ENCODE results near the gene MED17.
A peak's percentile ranks its signal among the peaks of the same experiment; 100 is the strongest.

The MED17 gene

DNA sequence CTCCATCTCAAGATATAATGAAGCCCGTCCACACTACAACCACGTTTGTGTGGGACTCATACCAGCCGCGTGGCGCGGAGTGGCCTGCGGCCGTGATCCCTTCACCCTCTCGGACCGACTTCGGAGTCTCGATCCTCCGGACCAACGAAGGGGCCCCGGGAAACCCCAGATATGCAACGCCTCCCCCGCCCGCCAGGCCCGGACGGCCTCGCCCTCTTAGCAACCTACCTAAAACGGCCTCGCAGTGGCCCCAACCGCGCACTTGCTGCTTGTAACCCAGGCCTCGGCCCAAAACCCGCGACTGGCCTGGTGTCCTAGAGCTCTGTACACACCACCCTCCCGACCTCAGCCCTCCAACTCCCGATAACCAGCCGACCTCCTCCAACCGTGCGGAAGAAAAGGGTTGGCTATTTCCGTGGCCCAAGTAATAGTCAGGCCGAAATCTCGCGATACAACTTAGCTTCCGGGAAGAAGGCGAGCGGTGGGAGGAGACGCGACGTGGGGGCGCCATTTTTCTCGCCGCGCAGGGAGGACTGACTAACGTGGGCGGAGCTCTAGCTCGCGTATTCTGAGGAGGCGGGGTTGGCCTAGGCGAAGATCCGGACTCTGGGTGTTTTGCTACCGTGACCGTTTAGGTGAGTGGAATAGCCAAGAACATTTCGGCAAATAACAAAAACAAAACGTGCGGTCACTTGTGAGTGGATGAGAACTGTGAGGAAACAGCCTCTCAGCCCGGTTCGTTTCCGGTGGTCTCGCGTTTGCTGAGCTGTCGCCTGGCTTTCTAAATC is 42.8 kb upstream of the MED17 start, which contains the start of the genes C11orf54 and TAF1D:
Gene C11orf54 (plus strand): TSS at position 579 of the 788 bp plus-strand sequence. CDS start 5,722 bp downstream, outside the sequence.
Gene TAF1D (minus strand): TSS at position 402 of the 788 bp plus-strand sequence. CDS start 2,191 bp downstream, outside the sequence.
- peak; percentile 98 to 100 for DNase-seq
- no peaks in the 10 kb centered on the region for H3K9me3 ChIP-seq (ENCODE audit: insufficient read depth, low read depth, low read length)
- peak within 1 kb of the TSS; percentile 91 for H4K12ac ChIP-seq (ENCODE audit: low read depth, low read length)
- peak within 1 kb of the TSS; percentile 64 for H2AK5ac ChIP-seq (ENCODE audit: low read length)
- peak within 1 kb of the TSS; percentile 91 for H3K14ac ChIP-seq (ENCODE audit: low read length)
- H3K18ac ChIP-seq (ENCODE audit: low read length), result peak within 1 kb of the TSS; percentile 86
- no peak within 1 kb of the TSS for H2BK12ac ChIP-seq (ENCODE audit: low read length)
- H3K4ac ChIP-seq (ENCODE audit: low read depth, low read length), result peak within 1 kb of the TSS; percentile 93
- peaks cover 0 to 3% of the 10 kb centered on the region in 2 experiments for H3K4me1 ChIP-seq (ENCODE audit: control insufficient read depth in 1 of 2, insufficient read depth in 2 of 2, low read length in 2 of 2)
- peak within 1 kb of the TSS; percentile 91 for H3K27ac ChIP-seq (ENCODE audit: low read depth, low read length)
- H4K8ac ChIP-seq (ENCODE audit: low read depth, low read length), result peak within 1 kb of the TSS; percentile 91
- peak within 1 kb of the TSS; percentile 89 for H3K4me2 ChIP-seq (ENCODE audit: low read length)
- peak within 1 kb of the TSS; percentile 90 for H2BK5ac ChIP-seq (ENCODE audit: low read depth, low read length, poor library complexity)
- WGBS (ENCODE audit: extremely low coverage, insufficient coverage, insufficient read length), result no CpG with 5 or more reads among the region's 65 CpGs
- H3K27me3 ChIP-seq (ENCODE audit: insufficient read depth, low read length), result no peaks in the 10 kb centered on the region
- H3K79me1 ChIP-seq (ENCODE audit: low read length), result peaks cover 13% of the 10 kb centered on the region
- peak within 1 kb of the TSS; percentile 87 for H4K91ac ChIP-seq (ENCODE audit: low read depth, low read length)
- H3K23ac ChIP-seq (ENCODE audit: low read length), result no peak within 1 kb of the TSS
- peaks cover 14% of the 10 kb centered on the region for H3K79me2 ChIP-seq (ENCODE audit: control insufficient read depth, insufficient read depth, low read length, poor library complexity)
- H2AFZ ChIP-seq (ENCODE audit: insufficient read depth, low read length, poor library complexity), result peak within 1 kb of the TSS; percentile 80
- peak within 1 kb of the TSS; percentile 97 for H3K9ac ChIP-seq (ENCODE audit: low read length)
- peaks cover 4 to 12% of the 10 kb centered on the region in 2 experiments for H3K36me3 ChIP-seq (ENCODE audit: control insufficient read depth in 1 of 2, insufficient read depth in 2 of 2, low read length in 2 of 2)
- peak within 1 kb of the TSS; percentile 97 for H3K4me3 ChIP-seq (ENCODE audit: low read depth, low read length)
- H2BK120ac ChIP-seq (ENCODE audit: insufficient read depth, low read length, poor library complexity), result peak within 1 kb of the TSS; percentile 81

DNA sequence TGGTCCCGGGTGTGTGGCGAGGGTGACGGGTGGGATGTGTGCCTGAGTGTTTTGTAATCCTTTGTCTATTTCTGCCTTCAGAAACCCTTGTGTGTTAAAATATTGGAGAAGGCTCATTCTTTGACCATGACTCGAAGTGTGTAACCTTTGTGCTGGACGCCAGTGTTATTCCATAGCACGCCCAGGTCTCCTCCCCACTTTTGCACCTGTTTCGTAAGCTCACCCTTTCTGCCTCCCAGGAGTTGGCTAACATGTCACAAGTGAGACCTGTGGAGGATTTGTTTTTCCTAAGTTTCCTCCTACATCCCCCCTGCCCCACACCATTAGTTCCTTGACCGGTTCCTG is 42.2 kb upstream of the MED17 start:
- peak overlapping the region; percentile 91 for H4K8ac ChIP-seq (ENCODE audit: low read depth, low read length)
- H2AFZ ChIP-seq (ENCODE audit: insufficient read depth, low read length, poor library complexity), result peak overlapping the region; percentile 80
- no peaks in the 10 kb centered on the region for H3K9me3 ChIP-seq (ENCODE audit: insufficient read depth, low read depth, low read length)
- H3K14ac ChIP-seq (ENCODE audit: low read length), result peak overlapping the region; percentile 88
- H3K23ac ChIP-seq (ENCODE audit: low read length), result no peak overlapping the region
- peak overlapping the region; percentile 85 for H3K18ac ChIP-seq (ENCODE audit: low read length)
- H3K4me1 ChIP-seq (ENCODE audit: control insufficient read depth in 1 of 2, insufficient read depth in 2 of 2, low read length in 2 of 2), result peaks cover 0 to 3% of the 10 kb centered on the region in 2 experiments
- H3K79me2 ChIP-seq (ENCODE audit: control insufficient read depth, insufficient read depth, low read length, poor library complexity), result peaks cover 14% of the 10 kb centered on the region
- peak overlapping the region; percentile 70 for H2BK120ac ChIP-seq (ENCODE audit: insufficient read depth, low read length, poor library complexity)
- peak overlapping the region; percentile 84 for H3K9ac ChIP-seq (ENCODE audit: low read length)
- H3K4me3 ChIP-seq (ENCODE audit: low read depth, low read length), result peak overlapping the region; percentile 79
- peaks cover 4 to 12% of the 10 kb centered on the region in 2 experiments for H3K36me3 ChIP-seq (ENCODE audit: control insufficient read depth in 1 of 2, insufficient read depth in 2 of 2, low read length in 2 of 2)
- peak overlapping the region; percentile 87 for H4K91ac ChIP-seq (ENCODE audit: low read depth, low read length)
- DNase-seq, result peak; percentile 82 to 89
- peaks cover 13% of the 10 kb centered on the region for H3K79me1 ChIP-seq (ENCODE audit: low read length)
- peak overlapping the region; percentile 60 for H3K27ac ChIP-seq (ENCODE audit: low read depth, low read length)
- peak overlapping the region; percentile 62 for H2BK5ac ChIP-seq (ENCODE audit: low read depth, low read length, poor library complexity)
- peak overlapping the region; percentile 17 for H3K4ac ChIP-seq (ENCODE audit: low read depth, low read length)
- WGBS (ENCODE audit: extremely low coverage, insufficient coverage, insufficient read length), result no CpG with 5 or more reads among the region's 8 CpGs
- H2BK12ac ChIP-seq (ENCODE audit: low read length), result no peak overlapping the region
- H4K12ac ChIP-seq (ENCODE audit: low read depth, low read length), result peak overlapping the region; percentile 84
- peak overlapping the region; percentile 89 for H3K4me2 ChIP-seq (ENCODE audit: low read length)
- no peaks in the 10 kb centered on the region for H3K27me3 ChIP-seq (ENCODE audit: insufficient read depth, low read length)
- no peak overlapping the region for H2AK5ac ChIP-seq (ENCODE audit: low read length)

DNA sequence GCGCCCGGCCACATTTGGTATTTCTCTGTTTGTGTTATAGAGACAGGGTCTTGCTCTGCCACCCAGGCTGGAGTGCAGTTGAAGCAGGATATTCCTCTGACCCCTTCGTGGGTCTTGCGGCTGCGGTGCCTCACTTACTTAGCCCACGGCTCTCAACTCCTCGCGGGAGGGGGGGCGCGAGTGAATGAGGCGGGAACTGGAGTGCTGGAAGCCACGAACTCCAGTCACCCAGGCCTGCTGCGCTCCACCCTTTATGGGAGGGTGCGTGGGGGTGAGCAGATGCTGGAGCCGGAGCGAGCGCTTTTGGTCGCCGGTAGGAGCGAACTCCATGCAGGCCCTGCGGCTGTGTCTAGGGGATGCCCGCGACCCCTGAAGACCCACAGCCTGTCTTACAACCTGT is 40.8 kb upstream of the MED17 start:
- no peak overlapping the region for H2AFZ ChIP-seq (ENCODE audit: insufficient read depth, low read length, poor library complexity)
- H2BK5ac ChIP-seq (ENCODE audit: low read depth, low read length, poor library complexity), result no peak overlapping the region
- H2BK12ac ChIP-seq (ENCODE audit: low read length), result no peak overlapping the region
- H4K91ac ChIP-seq (ENCODE audit: low read depth, low read length), result no peak overlapping the region
- peaks cover 14% of the 10 kb centered on the region for H3K79me2 ChIP-seq (ENCODE audit: control insufficient read depth, insufficient read depth, low read length, poor library complexity)
- no peak overlapping the region for H3K27ac ChIP-seq (ENCODE audit: low read depth, low read length)
- H3K4me2 ChIP-seq (ENCODE audit: low read length), result no peak overlapping the region
- no peaks in the 10 kb centered on the region for H3K27me3 ChIP-seq (ENCODE audit: insufficient read depth, low read length)
- no peak overlapping the region for H4K12ac ChIP-seq (ENCODE audit: low read depth, low read length)
- peaks cover 13% of the 10 kb centered on the region for H3K79me1 ChIP-seq (ENCODE audit: low read length)
- H2AK5ac ChIP-seq (ENCODE audit: low read length), result no peak overlapping the region
- H3K9me3 ChIP-seq (ENCODE audit: insufficient read depth, low read depth, low read length), result no peaks in the 10 kb centered on the region
- H4K8ac ChIP-seq (ENCODE audit: low read depth, low read length), result no peak overlapping the region
- H3K4me1 ChIP-seq (ENCODE audit: control insufficient read depth in 1 of 2, insufficient read depth in 2 of 2, low read length in 2 of 2), result peaks cover 0 to 3% of the 10 kb centered on the region in 2 experiments
- H3K23ac ChIP-seq (ENCODE audit: low read length), result no peak overlapping the region
- H3K36me3 ChIP-seq (ENCODE audit: control insufficient read depth in 1 of 2, insufficient read depth in 2 of 2, low read length in 2 of 2), result peaks cover 4 to 12% of the 10 kb centered on the region in 2 experiments
- DNase-seq, result no peak
- H3K14ac ChIP-seq (ENCODE audit: low read length), result no peak overlapping the region
- H2BK120ac ChIP-seq (ENCODE audit: insufficient read depth, low read length, poor library complexity), result no peak overlapping the region
- H3K18ac ChIP-seq (ENCODE audit: low read length), result no peak overlapping the region
- no peak overlapping the region for H3K4me3 ChIP-seq (ENCODE audit: low read depth, low read length)
- no peak overlapping the region for H3K9ac ChIP-seq (ENCODE audit: low read length)
- no peak overlapping the region for H3K4ac ChIP-seq (ENCODE audit: low read depth, low read length)
- WGBS (ENCODE audit: extremely low coverage, insufficient coverage, insufficient read length), result no CpG with 5 or more reads among the region's 23 CpGs

DNA sequence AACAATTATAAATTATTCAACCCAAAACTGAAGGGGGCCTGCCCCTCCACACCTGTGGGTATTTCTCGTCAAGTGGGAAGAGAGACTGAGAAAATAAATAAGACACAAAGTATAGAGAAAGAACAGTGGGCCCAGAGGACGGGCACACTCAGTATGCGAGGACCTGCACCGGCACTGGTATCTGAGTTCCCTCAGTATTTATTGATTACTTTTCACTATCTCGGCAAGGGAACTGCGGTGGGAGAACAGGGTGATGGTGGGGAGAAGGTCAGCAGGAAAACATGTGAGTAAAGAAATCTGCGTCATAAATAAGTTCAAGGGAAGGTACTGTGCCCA is 39.4 kb upstream of the MED17 start:
- Histone ChIP-seq H3K9me3 (ENCODE audit: insufficient read depth, low read depth, low read length) (no peaks in the 10 kb centered on the region), H4K8ac (ENCODE audit: low read depth, low read length) (no peak overlapping the region), H2BK12ac (ENCODE audit: low read length) (no peak overlapping the region), H3K14ac (ENCODE audit: low read length) (no peak overlapping the region), H3K4me2 (ENCODE audit: low read length) (no peak overlapping the region), H2BK120ac (ENCODE audit: insufficient read depth, low read length, poor library complexity) (no peak overlapping the region), H3K36me3 (ENCODE audit: control insufficient read depth in 1 of 2, insufficient read depth in 2 of 2, low read length in 2 of 2) (peaks cover 4 to 8% of the 10 kb centered on the region in 2 experiments), H3K9ac (ENCODE audit: low read length) (no peak overlapping the region), H3K27me3 (ENCODE audit: insufficient read depth, low read length) (no peaks in the 10 kb centered on the region), H4K91ac (ENCODE audit: low read depth, low read length) (no peak overlapping the region), H3K4me1 (ENCODE audit: control insufficient read depth in 1 of 2, insufficient read depth in 2 of 2, low read length in 2 of 2) (peaks cover 0 to 3% of the 10 kb centered on the region in 2 experiments), H3K18ac (ENCODE audit: low read length) (no peak overlapping the region), H2BK5ac (ENCODE audit: low read depth, low read length, poor library complexity) (no peak overlapping the region), H3K27ac (ENCODE audit: low read depth, low read length) (no peak overlapping the region), H3K23ac (ENCODE audit: low read length) (no peak overlapping the region), H3K79me1 (ENCODE audit: low read length) (peaks cover 13% of the 10 kb centered on the region), H3K79me2 (ENCODE audit: control insufficient read depth, insufficient read depth, low read length, poor library complexity) (peaks cover 14% of the 10 kb centered on the region), H2AFZ (ENCODE audit: insufficient read depth, low read length, poor library complexity) (no peak overlapping the region), H2AK5ac (ENCODE audit: low read length) (no peak overlapping the region), H4K12ac (ENCODE audit: low read depth, low read length) (no peak overlapping the region), H3K4me3 (ENCODE audit: low read depth, low read length) (no peak overlapping the region), H3K4ac (ENCODE audit: low read depth, low read length) (no peak overlapping the region)
- DNase-seq, result no peak
- WGBS (ENCODE audit: extremely low coverage, insufficient coverage, insufficient read length), result no CpG with 5 or more reads among the region's 7 CpGs
